Activated naive CD4-positive, alpha-beta T cell treated with Interleukin-2 at 50 U/mL for 16 hours (primary cell): ENCODE data around the gene LMF1.

Source experiments
- DNase-seq: peaks from one replicate; pipeline ENCODE4 v3.0.0-alpha.2; 2020

The LMF1 gene

DNA sequence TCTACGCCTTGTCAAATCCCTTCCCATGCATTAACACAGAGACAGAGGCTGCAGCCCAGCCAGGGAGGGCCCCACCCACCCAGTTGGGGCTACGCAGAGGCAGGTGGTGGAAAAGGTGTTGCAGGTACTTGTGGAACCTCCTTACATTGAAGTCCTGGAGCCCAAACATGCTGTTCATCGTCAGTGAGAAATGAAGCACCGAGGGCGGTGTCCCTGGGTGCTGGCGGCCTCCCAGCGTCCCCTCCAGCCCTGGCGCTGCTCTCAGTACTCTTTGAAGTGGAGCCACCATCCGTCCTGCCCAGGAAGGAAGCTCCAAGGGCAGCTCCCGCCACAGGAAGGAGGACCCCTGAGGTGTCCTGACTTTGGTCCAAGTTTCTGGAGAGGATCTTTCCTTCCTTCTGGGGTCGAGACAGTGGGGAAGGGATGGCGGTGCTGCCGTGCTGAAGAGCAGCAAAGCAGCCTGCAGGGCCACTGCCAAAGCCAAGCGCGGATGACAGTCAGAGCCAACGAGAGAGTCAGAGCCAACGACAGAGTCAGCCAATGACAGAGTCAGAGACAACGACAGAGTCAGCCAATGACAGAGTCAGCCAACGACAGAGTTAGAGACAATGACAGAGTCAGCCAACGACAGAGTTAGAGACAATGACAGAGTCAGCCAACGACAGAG is 23.4 kb downstream of the LMF1 start:
- no peak for DNase-seq

DNA sequence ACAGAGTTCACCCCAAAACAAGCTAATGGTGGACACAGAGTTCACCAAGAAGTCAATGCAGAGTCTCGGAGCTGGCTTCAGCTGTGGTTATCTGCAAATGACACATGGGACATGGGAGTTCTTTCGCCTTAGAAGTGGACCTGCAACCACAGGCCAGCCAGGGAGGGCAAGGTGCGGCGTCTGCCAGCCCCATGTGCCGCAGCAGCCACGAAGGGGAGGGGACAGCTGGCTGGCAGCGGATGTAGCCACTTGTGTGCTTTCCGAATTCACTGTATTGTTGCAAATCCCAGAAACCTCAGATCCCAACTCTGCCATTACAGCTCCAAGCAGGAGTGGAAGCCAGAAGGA is 24.8 kb downstream of the LMF1 start:
- no peak for DNase-seq

DNA sequence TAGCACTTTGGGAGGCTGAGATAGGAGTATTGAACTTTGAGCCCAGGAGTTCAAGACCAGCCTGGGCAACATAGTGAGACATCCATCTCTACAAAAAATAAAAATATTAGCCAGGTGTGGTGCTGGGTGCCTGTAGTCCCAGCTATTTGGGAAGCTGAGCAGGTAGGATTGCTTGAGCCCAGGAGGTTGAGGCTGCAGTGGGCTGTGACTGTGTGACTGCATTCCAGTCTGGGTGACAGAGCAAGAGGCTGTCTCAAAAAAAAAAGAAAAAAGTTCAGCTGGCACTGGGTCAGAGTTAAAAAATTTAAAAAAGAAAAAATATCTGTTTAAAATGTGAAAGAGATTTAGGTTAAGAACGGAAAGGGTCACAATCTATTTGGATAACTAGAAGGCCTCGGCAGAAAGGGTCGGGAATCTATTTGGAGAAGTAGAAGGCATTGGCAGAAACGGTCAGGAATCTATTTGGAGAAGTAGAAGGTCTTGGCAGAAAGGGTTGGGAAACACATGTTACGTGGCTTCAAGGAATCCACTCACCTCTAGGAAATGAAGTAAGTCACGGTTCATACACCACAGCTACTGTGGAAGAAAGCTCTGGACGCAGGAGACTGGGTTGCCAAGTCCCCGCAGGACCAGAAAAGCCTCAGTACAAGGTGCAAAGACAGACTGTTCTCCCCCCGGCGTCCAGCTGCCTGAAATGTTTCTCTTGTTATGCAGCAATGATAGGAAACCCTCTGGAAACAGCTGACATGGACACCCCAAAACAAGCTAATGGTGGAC is 25.3 kb downstream of the LMF1 start:
- no peak for DNase-seq

DNA sequence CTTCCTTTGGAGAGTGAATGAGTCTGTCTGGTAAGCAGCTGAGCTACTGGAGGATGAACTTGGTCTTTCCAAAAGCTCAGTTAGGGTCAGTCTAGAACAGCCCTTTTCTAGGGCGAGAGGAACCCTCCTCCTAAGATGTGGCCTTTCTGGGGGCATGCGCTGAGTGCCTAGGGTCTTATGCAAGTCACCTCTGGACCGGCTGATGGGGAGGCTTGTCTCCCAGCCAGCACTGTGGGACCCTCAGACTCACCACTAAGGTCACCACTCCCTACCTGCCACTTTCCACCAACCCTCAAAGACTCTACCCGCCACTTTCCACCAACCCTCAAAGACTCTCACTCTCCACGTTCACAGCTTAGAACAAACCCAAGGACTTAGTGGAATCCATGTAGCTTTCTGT is 26.8 kb downstream of the LMF1 start:
- no peak for DNase-seq

DNA sequence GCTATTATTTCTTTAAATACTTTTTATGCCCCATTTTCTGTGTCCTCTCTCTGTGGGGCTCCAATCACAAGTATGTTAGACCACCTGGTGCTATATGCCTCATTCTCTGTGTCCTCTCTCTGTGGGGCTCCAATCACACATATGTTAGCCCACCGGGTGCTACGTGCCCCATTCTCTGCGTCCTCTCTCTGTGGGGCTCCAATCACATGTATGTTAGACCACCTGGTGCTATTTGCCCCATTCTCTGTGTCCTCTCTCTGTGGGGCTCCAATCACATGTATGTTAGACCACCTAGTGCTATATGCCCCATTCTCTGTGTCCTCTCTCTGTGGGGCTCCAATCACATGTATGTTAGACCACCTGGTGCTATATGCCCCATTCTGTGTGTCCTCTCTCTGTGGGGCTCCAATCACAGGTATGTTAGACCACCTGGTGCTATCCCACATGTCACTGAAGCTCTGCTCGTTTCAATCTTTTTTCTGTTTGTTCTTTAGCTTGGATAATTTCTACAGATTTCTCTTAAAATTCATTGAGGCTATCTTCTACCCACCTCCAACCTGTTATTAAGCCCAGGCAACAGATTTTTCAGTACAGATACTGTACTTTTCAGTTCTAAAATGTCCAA is 28.2 kb downstream of the LMF1 start:
- DNase-seq: no peak

DNA sequence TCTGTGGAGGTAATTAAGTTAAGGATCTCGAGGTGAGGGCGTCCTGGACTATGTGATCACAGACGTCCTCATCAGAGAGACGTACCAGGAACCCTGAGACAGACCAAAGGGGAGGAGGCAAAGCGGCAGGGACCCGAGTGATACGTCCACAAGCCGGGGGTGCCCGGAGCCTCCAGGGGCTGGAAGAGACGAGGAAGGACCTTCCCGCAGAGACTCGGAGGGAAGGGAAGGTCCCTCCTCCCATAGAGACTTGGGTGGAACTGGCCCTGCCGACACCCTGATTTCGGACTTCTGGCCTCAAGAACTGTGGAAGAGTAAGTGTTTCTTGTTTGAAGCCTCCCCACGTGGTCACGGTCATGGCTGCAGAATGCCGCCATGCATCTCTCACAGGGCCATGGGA is 30.8 kb downstream of the LMF1 start:
- no peak for DNase-seq

DNA sequence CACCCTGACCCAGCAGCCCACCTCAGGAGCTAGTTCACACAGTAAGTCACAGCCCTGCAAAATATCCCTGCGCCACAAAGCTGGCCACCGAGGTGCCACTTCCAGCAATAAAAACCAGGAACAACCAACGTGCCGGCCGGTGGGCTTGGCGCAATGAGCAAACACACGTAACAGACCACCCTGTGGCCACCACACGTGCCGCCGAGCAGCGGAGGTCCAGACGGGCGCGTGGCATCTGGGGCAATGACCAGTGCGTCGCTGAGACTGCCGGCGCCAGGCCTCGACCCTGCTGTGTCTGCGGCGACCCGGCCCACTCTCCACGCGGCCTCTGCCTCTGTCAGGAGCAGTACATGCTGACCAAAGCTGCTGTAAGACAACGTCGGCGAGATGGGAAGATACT is 31.5 kb downstream of the LMF1 start:
- no peak for DNase-seq

DNA sequence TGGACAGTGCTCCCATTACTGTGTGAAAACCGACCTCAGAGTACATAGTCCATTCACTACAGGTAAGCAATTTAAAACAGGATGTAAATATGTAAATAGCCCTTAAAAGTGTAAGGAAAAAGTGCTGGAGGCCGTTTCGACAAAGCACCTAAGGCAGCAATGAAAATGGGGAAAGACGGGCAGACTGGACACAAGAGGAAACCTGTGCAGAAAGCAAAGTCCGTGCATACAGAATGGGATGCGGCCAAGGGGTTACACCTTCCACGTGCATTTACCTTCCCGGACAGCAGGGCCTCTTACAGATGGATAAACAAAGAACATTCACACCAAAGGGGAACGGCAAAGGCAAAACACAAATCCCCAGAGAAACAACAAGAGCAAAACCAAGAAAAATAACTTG is 32.0 kb downstream of the LMF1 start:
- no peak for DNase-seq

DNA sequence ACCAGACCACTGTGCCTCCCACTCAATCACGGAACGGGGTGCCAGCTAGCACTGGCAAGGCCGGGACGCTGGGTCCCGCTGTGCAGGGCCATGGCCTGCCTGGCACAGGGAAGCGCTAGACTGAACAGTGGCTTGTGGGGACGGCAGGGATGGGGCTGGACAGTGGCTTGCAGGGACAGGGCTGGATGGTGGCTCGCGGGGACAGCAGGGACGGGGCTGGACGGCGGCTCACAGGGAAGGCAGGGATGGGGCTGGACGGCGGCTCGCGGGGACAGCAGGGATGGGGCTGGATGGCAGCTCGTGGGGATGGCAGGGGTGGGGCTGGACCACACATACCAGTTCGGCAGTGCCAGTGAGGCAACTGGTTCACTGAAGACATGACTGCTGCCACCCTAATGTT is 32.6 kb downstream of the LMF1 start:
- DNase-seq: no peak

DNA sequence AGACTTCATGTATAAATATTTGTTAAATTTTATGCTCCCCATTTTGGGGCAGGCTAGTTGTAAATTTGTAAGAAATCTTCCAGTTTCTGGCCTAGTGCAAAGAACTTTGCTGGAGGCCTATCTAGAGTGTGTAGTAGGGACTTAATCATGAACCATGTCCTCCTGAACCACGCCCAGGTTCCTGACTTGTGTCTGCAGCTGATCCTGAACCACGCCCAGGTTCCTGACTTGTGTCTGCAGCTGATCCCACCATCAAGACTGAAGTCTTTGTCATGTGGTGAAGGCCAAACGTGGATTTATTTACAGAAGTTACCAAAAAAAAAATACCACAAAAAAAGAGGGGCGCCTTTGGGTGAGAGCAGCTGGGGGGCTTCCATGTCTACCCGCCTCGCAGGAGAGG is 33.1 kb downstream of the LMF1 start:
- DNase-seq: no peak

DNA sequence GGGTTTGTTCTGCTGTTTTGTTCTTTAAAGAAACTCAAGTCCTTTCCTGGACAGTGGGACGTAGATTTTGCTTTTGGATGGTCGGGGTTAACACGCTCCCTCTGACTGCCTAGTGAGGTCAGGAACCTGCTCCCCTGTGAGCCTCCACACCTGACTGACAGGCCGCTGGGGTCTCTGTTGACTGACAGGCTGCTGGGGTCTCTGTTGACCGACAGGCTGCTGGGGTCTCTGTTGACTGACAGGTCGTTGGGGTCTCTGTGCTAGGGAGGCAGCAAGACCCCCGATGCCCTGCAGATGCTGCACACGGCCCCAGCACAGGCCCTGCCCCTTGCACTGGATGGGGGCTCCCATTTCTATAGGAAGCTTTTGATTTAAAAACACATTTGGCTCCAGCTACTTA is 33.5 kb downstream of the LMF1 start:
- no peak for DNase-seq

DNA sequence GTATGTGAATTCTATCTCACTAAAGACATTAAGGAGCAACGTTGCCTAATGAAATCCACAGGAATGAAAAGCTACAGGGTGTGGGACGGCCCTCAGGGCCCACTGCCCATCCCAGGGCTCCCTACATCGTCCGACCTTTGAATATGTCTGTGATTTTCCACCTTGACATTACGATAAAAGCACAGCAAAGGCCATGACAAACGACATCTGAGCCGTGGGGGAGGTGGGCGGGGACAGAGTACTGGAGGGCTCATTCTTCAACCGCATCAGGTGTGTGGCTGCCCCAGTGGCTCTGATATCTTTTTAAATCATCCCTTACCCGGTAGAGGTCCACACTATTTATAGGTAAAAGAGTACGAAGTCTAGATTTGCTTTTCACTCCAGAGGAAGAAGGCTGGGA is 35.1 kb downstream of the LMF1 start:
- no peak for DNase-seq

DNA sequence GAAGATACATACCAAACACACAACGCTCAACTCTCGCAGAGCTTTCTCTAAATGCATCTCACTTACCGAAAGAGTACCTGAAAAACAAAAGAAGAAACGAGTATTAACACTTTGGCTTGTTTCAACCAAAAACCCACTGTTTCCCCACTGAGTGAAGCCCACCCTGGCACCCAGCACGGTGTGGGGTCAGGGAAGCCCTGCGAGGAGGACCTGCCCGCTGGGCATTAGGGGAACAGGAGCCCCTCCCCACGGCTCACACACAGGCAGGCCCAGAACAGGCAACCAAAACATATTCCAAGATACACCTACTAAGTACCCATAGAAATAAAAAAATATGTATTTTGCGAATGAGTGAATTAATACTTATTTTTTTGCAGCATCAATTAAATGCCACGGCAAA is 36.6 kb downstream of the LMF1 start:
- DNase-seq: no peak

DNA sequence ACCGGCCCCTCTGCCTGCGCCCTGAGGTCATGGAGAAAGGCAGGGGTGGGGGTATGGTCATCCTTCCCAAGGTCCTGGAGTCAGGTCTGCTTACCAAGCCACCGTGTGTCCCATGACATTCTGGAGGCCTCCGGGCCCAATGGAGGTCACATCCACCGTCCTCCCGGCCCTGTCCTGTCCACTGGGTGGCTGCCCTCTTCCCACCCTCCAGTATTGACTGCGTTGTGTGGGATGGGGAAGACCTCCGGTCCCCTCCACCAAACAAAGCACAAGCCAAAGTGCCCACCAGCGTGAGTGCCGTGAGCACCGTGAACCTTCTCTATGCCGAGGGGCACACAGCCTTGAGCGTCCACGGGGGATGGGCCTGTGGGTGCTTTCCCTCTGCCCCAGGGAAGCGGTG is 37.2 kb downstream of the LMF1 start:
- DNase-seq: no peak

DNA sequence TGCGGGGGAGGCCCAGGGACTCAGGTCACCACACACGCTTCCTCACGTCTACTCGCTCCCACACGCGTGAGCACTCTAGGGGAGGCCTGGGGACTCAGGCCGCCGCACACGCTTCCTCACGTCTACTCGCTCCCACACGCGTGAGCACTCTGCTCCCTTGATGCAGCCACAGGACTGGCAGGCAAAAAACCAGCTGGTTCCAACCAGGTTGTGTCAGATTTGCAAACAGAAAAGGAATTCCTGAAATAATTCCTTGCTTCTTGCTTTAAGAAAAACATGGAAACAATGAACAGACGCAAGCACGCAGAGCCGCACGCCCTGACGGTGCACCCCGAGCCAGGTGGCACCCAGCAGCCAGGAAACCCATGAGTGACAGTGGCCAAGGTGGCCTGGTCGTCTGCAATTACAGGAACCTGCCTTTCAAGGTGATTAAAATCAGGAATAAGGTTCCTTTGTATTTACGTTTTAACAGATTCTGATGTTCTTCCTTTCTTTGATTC is 37.9 kb downstream of the LMF1 start:
- DNase-seq: no peak

DNA sequence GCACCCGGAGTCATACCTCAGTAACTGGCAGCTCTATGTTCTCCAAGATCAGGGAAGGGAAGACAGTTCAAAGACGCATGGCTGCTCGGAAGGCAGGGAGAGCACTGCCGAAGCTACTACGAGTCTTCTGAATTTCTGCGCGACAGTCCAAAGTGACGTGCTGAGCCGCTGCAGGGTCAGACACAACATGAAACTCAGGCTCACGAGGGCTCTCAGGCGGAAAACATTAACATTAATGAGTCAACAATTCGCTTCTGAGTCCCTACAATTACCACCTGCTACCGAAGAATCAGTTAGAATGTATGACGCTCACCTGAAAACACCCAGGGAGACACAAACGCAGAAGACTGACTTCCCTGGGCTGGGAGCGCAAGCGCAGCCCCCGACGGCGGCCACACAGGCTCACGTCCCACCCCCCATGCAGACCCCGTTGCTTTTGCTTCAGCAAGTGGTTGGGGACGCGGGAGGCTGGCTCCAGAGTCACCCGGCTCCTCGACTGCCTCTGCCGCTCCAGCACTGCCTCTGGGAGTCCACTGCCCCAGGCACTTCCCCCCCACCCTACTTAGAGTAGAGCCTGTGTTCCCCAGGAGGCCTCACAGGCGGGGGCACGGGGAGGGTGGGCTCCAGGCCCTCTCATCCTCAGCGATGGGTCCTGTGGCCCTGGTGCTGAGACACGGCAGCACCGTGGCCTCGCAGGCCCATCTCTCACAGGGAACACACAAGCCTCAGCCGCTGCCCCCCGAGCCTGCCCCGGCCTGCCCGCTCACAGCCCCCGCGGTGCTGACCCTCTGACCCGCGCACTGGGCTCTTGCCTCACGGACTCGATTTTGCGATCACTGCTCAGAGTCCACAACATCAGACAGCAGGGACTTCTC is 38.9 kb downstream of the LMF1 start:
- DNase-seq: no peak

DNA sequence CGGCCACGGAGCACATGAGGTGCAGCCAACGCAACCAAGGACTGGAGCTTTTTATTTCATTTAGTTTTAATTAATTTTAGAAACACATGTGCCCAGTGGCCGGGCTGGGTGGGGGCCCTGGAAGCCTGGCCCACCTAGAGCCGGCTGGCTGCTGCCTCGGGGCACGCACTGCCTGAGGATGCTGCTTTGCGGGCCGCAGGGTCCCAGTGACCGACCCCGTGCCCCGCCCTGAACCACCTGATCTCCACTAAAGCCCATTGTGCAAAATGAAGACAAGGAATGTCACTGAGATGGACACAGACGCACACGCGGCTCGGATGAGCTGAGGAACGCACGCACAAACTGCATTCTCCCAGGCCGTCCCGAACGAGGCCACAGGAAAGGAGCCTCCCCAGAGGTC is 39.6 kb downstream of the LMF1 start:
- no peak for DNase-seq

DNA sequence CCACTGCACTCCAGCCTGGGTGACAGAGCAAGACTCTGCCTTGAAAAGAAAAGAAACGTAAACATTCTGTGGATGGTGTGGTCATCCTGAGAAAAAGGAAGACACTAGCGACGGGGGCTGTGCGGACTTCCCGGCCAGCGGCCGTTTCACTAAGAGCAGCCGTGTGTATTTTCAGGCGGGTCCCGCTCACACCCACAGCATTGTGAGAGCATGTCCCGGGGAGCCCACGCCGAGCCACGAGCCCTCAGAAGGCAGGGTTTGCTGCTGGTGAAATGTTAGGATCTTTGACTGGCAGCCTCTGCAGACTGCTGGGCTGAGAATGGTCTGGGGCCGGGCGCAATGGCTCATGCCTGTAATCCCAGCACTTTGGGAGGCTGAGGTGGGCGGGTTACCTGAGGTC is 40.3 kb downstream of the LMF1 start:
- DNase-seq: no peak

DNA sequence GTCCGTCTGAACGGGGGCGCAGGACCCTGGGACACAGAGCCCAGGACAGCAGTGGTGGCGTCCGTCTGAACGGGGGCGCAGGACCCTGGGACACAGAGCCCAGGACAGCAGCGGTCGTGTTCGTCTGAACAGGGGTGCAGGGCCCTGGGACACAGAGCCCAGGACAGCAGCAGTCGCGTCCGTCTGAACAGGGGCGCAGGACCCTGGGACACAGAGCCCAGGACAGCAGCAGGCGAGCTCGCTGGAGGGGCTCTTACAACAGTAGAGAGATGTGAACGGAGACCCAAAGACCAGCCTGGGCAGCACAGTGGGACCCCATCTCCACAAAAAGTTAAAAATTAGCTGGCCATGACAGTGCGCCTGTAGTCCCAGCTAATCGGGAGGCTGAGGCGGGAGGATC is 40.7 kb downstream of the LMF1 start:
- no peak for DNase-seq

DNA sequence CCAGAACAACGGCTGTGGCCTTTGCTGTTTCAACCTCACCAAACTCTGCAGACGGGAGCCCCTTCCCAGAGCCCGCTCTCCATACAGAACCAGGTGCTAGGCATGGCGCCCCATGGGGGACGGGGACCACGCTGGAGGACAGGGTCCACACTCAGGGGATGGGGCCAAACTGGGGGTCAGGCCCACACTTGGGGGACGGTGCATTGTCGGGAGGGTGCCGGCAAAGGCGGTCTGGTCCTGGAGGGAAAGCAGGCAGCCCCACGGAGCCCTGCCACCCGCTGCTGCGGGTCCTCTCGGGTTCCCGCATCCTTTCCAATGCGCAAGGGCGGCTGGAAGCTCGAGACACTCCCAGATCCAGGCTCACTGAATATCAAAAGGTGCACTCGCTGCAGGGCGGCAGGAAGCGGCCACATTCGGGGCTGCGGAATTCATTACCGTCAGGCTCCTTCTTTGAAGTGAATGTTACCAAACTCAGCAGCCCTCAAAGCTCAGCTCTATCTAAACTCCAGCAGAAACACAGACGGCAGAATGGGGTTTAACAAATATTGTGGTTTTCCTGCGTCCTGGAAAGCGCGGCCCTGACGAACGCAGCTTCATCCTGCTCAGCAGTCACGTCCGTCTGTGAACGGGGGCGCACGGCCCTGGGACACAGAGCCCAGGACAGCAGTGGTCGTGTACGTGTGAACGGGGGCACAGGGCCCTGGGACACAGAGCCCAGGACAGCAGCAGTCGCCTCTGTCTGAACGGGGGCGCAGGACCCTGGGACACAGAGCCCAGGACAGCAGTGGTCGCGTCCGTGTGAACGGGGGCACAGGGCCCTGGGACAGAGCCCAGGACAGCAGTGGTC is 41.3 kb downstream of the LMF1 start:
- DNase-seq: no peak

DNA sequence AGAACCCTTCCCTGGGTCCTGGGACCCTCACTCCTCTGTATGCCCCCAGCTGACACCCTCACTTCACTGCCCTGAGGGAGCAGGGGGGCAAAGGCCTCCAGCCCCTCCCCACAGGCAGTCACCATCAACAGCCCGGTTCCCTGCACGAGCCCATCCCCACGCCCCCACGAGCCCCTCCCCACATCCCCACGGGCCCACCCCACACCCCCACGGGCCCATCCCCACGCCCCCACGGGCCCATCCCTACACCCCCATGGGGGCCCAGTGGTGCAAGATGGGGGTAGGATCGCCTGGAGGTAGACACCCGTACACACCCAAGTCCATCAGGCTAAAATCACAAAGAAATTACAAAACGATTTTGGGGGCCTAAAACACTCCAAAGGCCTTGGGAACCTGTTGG is 42.3 kb downstream of the LMF1 start:
- no peak for DNase-seq

DNA sequence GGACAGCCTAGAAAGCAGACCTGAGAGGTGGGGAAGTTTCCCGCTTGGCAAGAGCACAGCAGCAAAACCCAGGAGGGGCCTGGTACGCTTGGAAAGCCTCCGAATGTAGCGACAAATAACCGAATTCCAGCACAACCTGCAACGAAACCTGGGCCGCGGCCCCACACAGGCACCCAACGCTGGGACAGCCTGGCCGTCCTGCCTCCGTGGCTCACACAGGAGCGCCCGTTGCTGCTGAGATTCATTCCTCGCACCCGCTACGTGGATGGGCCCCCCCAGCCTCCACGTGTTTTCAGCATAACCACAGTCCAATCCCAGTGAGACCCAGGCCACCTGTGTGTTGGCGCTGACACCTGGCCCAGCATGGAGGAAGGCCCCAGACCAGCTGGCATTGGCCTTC is 42.9 kb downstream of the LMF1 start:
- DNase-seq: no peak
